Dermis lymphatic vessel endothelial cell (primary cell): ENCODE results near the gene TTBK1. TPM values are rescaled to one million over a fixed set of nuclear protein-coding genes. Genes with fewer than 3 reads are reported as not detected.

Experiments
- total RNA-seq: library from RNA; depleted of rRNA; stranded (reverse); fragments of >200 nt; gene quantifications from 2 replicates; pipeline ENCODE4 v1.2.1, GENCODE V29; 2014

The TTBK1 gene
- not detected in 2 replicates for total RNA-seq

DNA sequence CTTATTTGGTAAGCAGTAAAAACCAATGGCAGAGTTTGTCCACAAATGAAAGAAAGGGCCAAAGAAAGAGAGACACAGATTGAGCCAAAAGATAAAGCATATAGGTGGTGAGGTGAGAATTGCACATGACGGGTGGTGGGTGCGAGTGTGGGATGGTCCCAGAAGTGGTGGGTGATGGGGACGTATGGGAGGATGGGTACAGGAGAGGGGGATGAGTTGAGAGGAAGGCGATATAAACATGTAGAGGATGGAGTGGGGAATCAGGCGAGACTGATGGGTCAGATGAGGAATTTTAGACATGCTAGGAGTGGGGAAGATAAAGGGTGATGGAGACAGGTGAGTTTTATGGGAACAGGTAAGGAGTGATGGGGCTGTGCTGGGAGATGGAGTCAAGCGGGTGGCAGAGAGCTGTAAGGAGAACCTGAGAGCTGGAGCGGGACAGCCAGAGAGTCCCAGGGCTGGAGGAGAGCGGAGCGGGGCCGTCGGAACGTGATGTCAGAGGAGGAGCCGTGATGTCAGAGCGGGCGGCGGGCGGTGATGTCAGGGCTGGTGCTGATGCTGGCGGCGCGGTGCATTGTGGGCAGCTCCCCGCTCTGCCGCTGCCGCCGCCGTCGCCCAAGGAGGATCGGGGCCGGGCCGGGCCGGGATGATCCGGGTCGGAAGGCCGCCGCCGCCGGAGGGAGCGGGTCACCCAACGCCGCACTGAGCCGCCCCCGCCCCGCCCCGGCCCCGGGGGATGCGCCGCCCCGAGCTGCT, at the start of gene TTBK1:
TTBK1 (plus strand) TSS at position 574 of the 756 bp plus-strand sequence. CDS start 3,180 bp downstream, outside the sequence.

DNA sequence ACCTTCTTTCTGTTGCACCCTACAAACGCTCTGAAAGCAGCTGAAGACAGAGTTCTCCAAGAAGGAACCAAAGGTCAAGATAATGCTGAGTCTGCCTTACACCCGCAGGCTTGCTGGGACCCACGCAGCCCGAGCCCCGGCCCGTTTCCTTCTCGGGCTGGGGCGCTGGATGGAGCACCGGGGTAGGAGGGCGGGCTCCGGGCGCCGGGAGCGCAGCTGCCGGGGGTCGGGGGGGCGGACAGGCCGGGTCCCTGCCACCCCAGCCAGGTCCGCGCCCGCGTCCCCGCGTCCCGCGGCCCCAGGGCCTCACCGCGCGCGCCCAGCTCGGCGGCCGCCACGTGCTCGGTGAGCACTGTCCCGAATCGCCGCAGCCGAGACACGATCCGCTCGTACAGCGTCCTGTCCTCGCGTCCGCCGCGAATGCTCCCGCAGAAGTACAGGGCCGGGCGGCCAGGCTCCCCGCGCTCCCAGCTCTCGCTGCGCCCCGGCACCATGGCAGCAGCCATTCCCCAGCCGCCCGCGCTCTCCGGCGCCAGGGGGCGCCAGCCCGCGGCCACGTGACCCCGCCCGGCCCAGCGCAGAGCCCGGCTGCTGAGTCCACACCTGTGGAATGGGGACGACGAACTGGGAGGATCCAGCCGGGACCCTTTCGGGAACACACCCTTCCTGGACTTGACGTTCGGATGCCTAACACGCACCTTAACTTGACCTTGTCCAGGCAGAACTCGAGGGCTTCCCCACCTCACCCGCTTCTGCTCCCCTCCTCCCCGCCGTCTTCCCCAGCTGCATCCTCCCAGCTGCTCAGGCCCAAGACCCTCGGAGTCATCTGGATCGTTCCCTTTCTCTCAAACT, 14.1 kb upstream of the TTBK1 start, which contains the start of gene DNPH1:
DNPH1 (minus strand) TSS at position 531 of the 852 bp plus-strand sequence; CDS start at position 506, 25 bp downstream.

DNA sequence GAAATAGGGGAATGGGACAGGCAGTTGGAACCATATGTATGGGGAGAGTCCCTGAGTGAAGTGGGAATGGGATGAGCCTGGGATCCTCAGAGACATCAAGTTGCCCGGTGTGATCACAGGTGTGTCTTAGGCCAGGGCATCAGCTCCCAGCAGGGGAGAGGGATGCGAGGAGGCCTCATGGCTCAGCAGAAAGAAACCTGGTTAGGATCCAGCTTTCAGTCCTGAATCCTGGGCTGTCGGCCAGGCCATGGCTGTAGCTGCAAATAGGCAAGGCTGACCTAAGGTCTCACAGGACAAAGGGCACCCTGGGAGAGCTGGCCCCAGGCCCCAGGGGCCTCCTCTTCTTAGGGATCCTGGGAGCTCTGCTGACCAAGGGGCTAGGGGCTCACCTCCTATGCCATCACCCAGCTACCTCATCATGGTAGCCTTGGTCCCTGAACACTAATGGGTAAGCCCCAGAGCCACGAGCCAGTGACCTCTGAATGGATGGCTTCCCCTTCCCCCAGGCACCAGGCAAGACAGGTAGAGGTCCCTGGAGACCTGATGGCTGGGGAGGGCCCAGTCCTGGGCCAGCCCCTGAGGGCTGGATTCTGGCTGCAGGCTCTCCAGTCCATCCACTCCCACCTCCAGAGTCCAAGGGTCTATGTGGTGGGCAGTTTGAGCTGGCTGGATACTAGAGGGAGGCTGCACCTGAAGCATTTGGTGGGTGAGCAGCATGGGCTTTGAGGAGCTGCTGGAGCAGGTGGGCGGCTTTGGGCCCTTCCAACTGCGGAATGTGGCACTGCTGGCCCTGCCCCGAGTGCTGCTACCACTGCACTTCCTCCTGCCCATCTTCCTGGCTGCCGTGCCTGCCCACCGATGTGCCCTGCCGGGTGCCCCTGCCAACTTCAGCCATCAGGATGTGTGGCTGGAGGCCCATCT, 54.6 kb downstream of the TTBK1 start, which contains the start of gene SLC22A7:
SLC22A7 (plus strand) TSS at position 617 of the 921 bp plus-strand sequence; CDS start at position 716, 99 bp downstream.

DNA sequence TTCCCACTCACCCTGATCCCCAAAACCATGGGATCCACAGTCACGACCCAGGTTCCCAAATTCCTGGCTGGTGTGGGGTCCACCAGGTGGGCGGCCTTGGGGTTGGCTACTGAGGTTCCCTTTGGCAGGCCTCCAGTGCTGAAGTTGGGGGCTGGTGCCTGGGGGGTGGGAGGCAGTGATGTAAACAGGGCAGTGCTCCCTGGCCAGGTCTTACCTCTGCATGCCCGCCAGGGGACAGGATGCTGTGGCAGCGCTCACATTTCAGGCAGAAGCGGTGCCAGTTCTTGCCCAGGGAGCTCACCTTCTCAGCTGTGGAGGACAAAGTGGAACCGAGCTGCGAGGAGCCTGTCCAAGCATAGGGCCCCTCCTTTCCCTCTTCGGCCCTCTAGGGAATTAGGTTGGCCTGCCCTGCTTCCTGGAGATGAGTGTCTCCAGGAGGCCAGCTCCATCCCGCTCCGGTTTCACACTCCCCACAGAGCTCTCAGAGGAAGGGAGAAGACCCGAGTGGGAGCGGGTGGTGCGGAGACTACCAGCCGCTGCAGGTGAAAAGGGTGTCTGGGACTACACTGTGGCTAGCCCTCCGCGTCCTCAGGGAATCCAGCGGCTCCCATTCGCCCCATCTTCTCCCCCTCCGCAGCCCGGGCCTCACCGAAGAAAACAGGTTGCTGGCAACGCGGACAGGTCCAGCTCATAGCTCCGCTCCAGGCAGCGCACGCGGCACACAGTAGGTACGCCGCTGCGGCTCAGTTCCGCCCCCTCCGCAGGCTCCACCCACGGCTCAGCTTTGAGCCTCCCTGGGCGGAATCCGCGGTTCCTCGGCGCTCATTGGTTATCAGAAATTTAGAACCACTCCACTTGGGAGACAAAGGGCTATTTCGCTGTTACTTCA, 65.1 kb downstream of the TTBK1 start, which contains the start of gene CRIP3:
CRIP3 (minus strand) TSS at position 726 of the 889 bp plus-strand sequence; CDS start at position 692, 34 bp downstream.

Other genes with a start within 250 kb of the TTBK1 start
- gene MEA1, start 229.5 kb upstream of the TTBK1 start, total RNA-seq: 36.4 and 37.4 TPM in 2 replicates
- 134 and 141 TPM in 2 replicates for gene KLHDC3, start 229.2 kb upstream of the TTBK1 start, total RNA-seq
- gene RRP36, start 221.9 kb upstream of the TTBK1 start, total RNA-seq: 73.8 and 80.4 TPM in 2 replicates
- gene CUL7, start 189.6 kb upstream of the TTBK1 start, total RNA-seq: 18.4 and 23.4 TPM in 2 replicates
- gene MRPL2, start 184.0 kb upstream of the TTBK1 start, total RNA-seq: 11.3 and 11.5 TPM in 2 replicates
- 16.5 and 17.2 TPM in 2 replicates for gene KLC4, start 183.8 kb upstream of the TTBK1 start, total RNA-seq
- 28.2 and 39.6 TPM in 2 replicates for gene PTK7, start 167.2 kb upstream of the TTBK1 start, total RNA-seq
- gene SRF, start 72.2 kb upstream of the TTBK1 start, total RNA-seq: 11.8 TPM in 2 replicates
- 16.9 and 17.9 TPM in 2 replicates for gene CUL9, start 61.3 kb upstream of the TTBK1 start, total RNA-seq
- gene DNPH1, start 14.0 kb upstream of the TTBK1 start, total RNA-seq: 44.8 and 59.2 TPM in 2 replicates
- not detected in 2 replicates for gene SLC22A7, start 54.8 kb downstream of the TTBK1 start, total RNA-seq
- not detected in 2 replicates for gene CRIP3, start 65.3 kb downstream of the TTBK1 start, total RNA-seq
- 5.4 and 7.6 TPM in 2 replicates for gene ZNF318, start 126.2 kb downstream of the TTBK1 start, total RNA-seq
- gene ABCC10, start 184.1 kb downstream of the TTBK1 start, total RNA-seq: 11.6 and 12.1 TPM in 2 replicates
- gene DLK2, start 212.1 kb downstream of the TTBK1 start, total RNA-seq: 0.33 and 0.60 TPM in 2 replicates
- gene TJAP1, start 234.1 kb downstream of the TTBK1 start, total RNA-seq: 8.0 and 11.6 TPM in 2 replicates